GM23248 (cell line): ENCODE results near the gene BBS1. TPM values are rescaled to one million over a fixed set of nuclear protein-coding genes. Genes with fewer than 3 reads are reported as not detected.

ENCODE experiments used
- DNase-seq: peaks from one replicate; pipeline ENCODE4 v3.0.0-alpha.2; 2015
- H2AFZ ChIP-seq: fragments of 200-600 bp; sonication (generic); 2 replicates; pipeline ENCODE4 v1.6.1; 2016; ENCODE audit warnings: antibody characterized with exemption
- H3F3A ChIP-seq: fragments of 200-600 bp; sonication (generic); 2 replicates; pipeline ENCODE4 v1.6.1; 2016; ENCODE audit warnings: mild to moderate bottlenecking, antibody characterized with exemption, mixed run types; ENCODE audit not compliant: insufficient read depth
- H3K27ac ChIP-seq: fragments of 200-600 bp; sonication (generic); 2 replicates; pipeline ENCODE4 v1.5.1; 2016; ENCODE audit warnings: mild to moderate bottlenecking
- H3K27me3 ChIP-seq: fragments of 200-600 bp; sonication (generic); replicated peaks from 2 replicates; pipeline ENCODE4 v1.6.1; 2016; ENCODE audit warnings: mild to moderate bottlenecking; ENCODE audit not compliant: insufficient read depth
- H3K36me3 ChIP-seq: fragments of 200-600 bp; sonication (generic); 2 replicates; pipeline ENCODE4 v1.6.1; 2016; ENCODE audit warnings: low read depth, mild to moderate bottlenecking
- H3K4me1 ChIP-seq: fragments of 200-600 bp; sonication (generic); 2 replicates; pipeline ENCODE4 v1.6.1; 2016; ENCODE audit warnings: mild to moderate bottlenecking; ENCODE audit not compliant: insufficient read depth
- H3K4me2 ChIP-seq: fragments of 200-600 bp; sonication (generic); one replicate; pipeline ENCODE4 v1.6.1; 2016; ENCODE audit warnings: mild to moderate bottlenecking; ENCODE audit not compliant: unreplicated experiment
- H3K4me3 ChIP-seq: fragments of 200-600 bp; sonication (generic); 2 replicates; pipeline ENCODE4 v1.5.1; 2016; ENCODE audit warnings: mild to moderate bottlenecking
- H3K79me2 ChIP-seq: fragments of 200-600 bp; sonication (generic); 2 replicates; pipeline ENCODE4 v1.6.1; 2016; ENCODE audit warnings: mild to moderate bottlenecking; ENCODE audit not compliant: insufficient read depth
- H3K9ac ChIP-seq: fragments of 200-600 bp; sonication (generic); 2 replicates; pipeline ENCODE4 v1.6.1; 2016; ENCODE audit warnings: mild to moderate bottlenecking
- H3K9me2 ChIP-seq: fragments of 200-600 bp; sonication (generic); 2 replicates; pipeline ENCODE4 v1.6.1; 2016; ENCODE audit warnings: mixed run types, mild to moderate bottlenecking, moderate library complexity; ENCODE audit not compliant: insufficient read depth
- H3K9me3 ChIP-seq: fragments of 200-600 bp; sonication (generic); one replicate; pipeline ENCODE4 v1.6.1; 2017; ENCODE audit warnings: low read depth
- H4K20me1 ChIP-seq: fragments of 200-600 bp; sonication (generic); 2 replicates; pipeline ENCODE4 v1.6.0; 2016; ENCODE audit not compliant: insufficient read depth
- EZH2 ChIP-seq: fragments of 200-600 bp; sonication (generic); IDR thresholded peaks from 2 replicates; pipeline ENCODE4 v1.6.1; 2018; ENCODE audit warnings: antibody characterized with exemption, mild to moderate bottlenecking; ENCODE audit not compliant: insufficient read depth, poor library complexity, severe bottlenecking
- EZH2phosphoT487 ChIP-seq: fragments of 200-600 bp; sonication (generic); IDR thresholded peaks from 2 replicates; pipeline ENCODE4 v1.6.1; 2018; ENCODE audit warnings: antibody characterized with exemption, moderate library complexity, mild to moderate bottlenecking, low read depth; ENCODE audit not compliant: insufficient read depth
- WGBS, 2 experiments: methylation state at CpG; one replicate each; pipeline ENCODE4 v1.1.6; 2015 to 2017; ENCODE audit warnings: low lambda C conversion rate in 2 of 2, low coverage in 1 of 2; ENCODE audit errors: missing lambda C conversion rate in 2 of 2; 5-methylcytosine and 5-hydroxymethylcytosine counted together
- in situ Hi-C: fragments of 300-500 bp; cut with MboI; formaldehyde crosslinking; loops from 2 replicates; pipeline ENCODE4 v1.15.0; 2020
- polyA plus RNA-seq: library from polyadenylated mRNA; unstranded; fragments of >200 nt; fragmentation: Nextera tagmentation; extraction: Ambion mirVana; gene quantifications from 2 replicates; pipeline ENCODE4 v1.2.1, GENCODE V29; 2016
- total RNA-seq: library from RNA; depleted of rRNA; stranded (reverse); fragments of >200 nt; shearing (Covaris generic); gene quantifications from 2 replicates; pipeline ENCODE4 v1.2.3, GENCODE V29; 2014

Gene BBS1
- total and polyA plus RNA-seq, 2 experiments from 2014 or later: 20.2 to 39.1 TPM

GRCh38 chr11:66555416-66555815 is 45.0 kb downstream of the BBS1 start:
- WGBS, 2 experiments: 17 to 19% methylated on average over 2 to 3 of the region's 3 CpGs
- Histone ChIP-seq H3K9ac (no peak overlapping the region), H3K9me2 (no peaks in the 10 kb centered on the region), H3F3A (no peaks in the 10 kb centered on the region), H3K27ac (no peak overlapping the region), H3K4me3 (no peak overlapping the region), H3K9me3 (no peaks in the 10 kb centered on the region), H2AFZ (no peak overlapping the region), H3K27me3 (peaks cover 9% of the 10 kb centered on the region), H3K4me2 (no peak overlapping the region), H4K20me1 (no peaks in the 10 kb centered on the region), H3K36me3 (no peaks in the 10 kb centered on the region), H3K79me2 (no peaks in the 10 kb centered on the region), H3K4me1 (no peaks in the 10 kb centered on the region)
- in situ Hi-C loops: no loop called here
- no peak for DNase-seq
- TF ChIP-seq EZH2: no peak
- TF ChIP-seq EZH2phosphoT487: no peak

DNA sequence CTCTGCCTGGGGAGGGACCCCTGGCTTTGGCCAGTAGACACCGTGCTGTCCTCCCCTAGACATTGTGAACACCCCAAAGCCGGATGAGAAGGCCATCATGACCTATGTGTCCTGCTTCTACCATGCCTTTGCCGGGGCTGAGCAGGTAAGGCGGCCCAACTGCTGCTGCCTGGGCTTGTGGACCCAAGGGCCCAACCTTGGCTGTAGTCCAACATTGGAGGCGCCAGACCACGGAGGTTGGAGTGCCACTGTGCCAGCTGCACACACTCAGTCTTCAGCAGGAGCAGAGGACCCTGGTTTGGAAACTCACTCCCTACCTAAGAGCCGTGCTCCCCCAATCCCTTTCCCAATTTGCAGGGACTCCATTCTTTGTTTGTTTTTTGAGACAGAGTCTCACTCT is 45.7 kb downstream of the BBS1 start:
- H3K9ac ChIP-seq: no peak overlapping the region
- H2AFZ ChIP-seq: no peak overlapping the region
- no peak overlapping the region for H3K4me3 ChIP-seq
- in situ Hi-C loops: no loop called here
- H3K4me2 ChIP-seq: no peak overlapping the region
- H3K36me3 ChIP-seq: no peaks in the 10 kb centered on the region
- no peaks in the 10 kb centered on the region for H3K9me2 ChIP-seq
- H3K9me3 ChIP-seq: no peaks in the 10 kb centered on the region
- no peaks in the 10 kb centered on the region for H3K79me2 ChIP-seq
- H3K4me1 ChIP-seq: no peaks in the 10 kb centered on the region
- TF ChIP-seq EZH2 (no peak), EZH2phosphoT487 (no peak)
- H3K27me3 ChIP-seq: peaks cover 9% of the 10 kb centered on the region
- H3F3A ChIP-seq: no peaks in the 10 kb centered on the region
- no peak for DNase-seq
- H3K27ac ChIP-seq: no peak overlapping the region
- 76 to 82% methylated on average over 7 of the region's 7 CpGs for WGBS, 2 experiments
- H4K20me1 ChIP-seq: no peaks in the 10 kb centered on the region

GRCh38 chr11:66557733-66558326 is 47.4 kb downstream of the BBS1 start:
- no peak overlapping the region for H2AFZ ChIP-seq
- no peaks in the 10 kb centered on the region for H3K36me3 ChIP-seq
- whole genome bisulfite sequencing, 2 experiments: 85 to 91% methylated on average over 22 to 24 of the region's 24 CpGs
- no peaks in the 10 kb centered on the region for H3K79me2 ChIP-seq
- H3K4me2 ChIP-seq: no peak overlapping the region
- H3K9ac ChIP-seq: no peak overlapping the region
- no peaks in the 10 kb centered on the region for H4K20me1 ChIP-seq
- no peak overlapping the region for H3K4me3 ChIP-seq
- no peaks in the 10 kb centered on the region for H3K9me2 ChIP-seq
- H3K27ac ChIP-seq: no peak overlapping the region
- H3F3A ChIP-seq: no peaks in the 10 kb centered on the region
- in situ Hi-C loops: no loop called here
- no peaks in the 10 kb centered on the region for H3K4me1 ChIP-seq
- peaks cover 9% of the 10 kb centered on the region for H3K27me3 ChIP-seq
- TF ChIP-seq EZH2 (no peak), EZH2phosphoT487 (no peak)
- DNase-seq: no peak
- H3K9me3 ChIP-seq: no peaks in the 10 kb centered on the region

- no peaks in the 10 kb centered on the region for H3K36me3 ChIP-seq
- H3K9ac ChIP-seq: no peak overlapping the region
- TF ChIP-seq EZH2phosphoT487: no peak
- TF ChIP-seq EZH2: no peak
- H2AFZ ChIP-seq: peak overlapping the region; percentile 29; the same call in 1 of the 2 replicates
- no peaks in the 10 kb centered on the region for H3K9me2 ChIP-seq
- H3K4me2 ChIP-seq: no peak overlapping the region
- in situ Hi-C loops: no loop called here
- WGBS, 2 experiments: 25 to 36% methylated on average over 24 to 36 of the region's 50 CpGs
- no peaks in the 10 kb centered on the region for H3K4me1 ChIP-seq
- DNase-seq: peak; percentile 59
- no peaks in the 10 kb centered on the region for H3K9me3 ChIP-seq
- H3K27me3 ChIP-seq: peaks cover 9% of the 10 kb centered on the region
- no peaks in the 10 kb centered on the region for H3F3A ChIP-seq
- no peaks in the 10 kb centered on the region for H3K79me2 ChIP-seq
- no peaks in the 10 kb centered on the region for H4K20me1 ChIP-seq
- no peak overlapping the region for H3K4me3 ChIP-seq
- no peak overlapping the region for H3K27ac ChIP-seq
Observed at GRCh38 chr11:66559142-66559865, 48.9 kb downstream of the BBS1 start.
